Epithelial cell of proximal tubule (primary cell): ENCODE data around the gene COA1. TPM values are rescaled to one million over a fixed set of nuclear protein-coding genes. Genes with fewer than 3 reads are reported as not detected.

Experiments
- DNase-seq: peaks from one replicate; pipeline ENCODE4 v3.0.0-alpha.2; 2011; ENCODE audit warnings: low read depth
- H3K4me3 ChIP-seq: 2 replicates; pipeline ENCODE4 v1.5.1; 2011; ENCODE audit warnings: low read depth, mild to moderate bottlenecking, low read length
- total RNA-seq: library from RNA; depleted of rRNA; stranded (reverse); fragments of >200 nt; gene quantifications from 2 replicates; pipeline ENCODE4 v1.2.3, GENCODE V29; 2015
- TF ChIP-seq, protein P1 (sequence below): conservative IDR thresholded peaks from 2 replicates; pipeline ENCODE4 v1.5.1; 2012; ENCODE audit warnings: low read depth, mild to moderate bottlenecking, low read length

COA1 gene
- total RNA-seq, 1 donor from 2014 or later = 54.0 TPM

- DNase-seq = no peak
- TF ChIP-seq, protein P1, sequence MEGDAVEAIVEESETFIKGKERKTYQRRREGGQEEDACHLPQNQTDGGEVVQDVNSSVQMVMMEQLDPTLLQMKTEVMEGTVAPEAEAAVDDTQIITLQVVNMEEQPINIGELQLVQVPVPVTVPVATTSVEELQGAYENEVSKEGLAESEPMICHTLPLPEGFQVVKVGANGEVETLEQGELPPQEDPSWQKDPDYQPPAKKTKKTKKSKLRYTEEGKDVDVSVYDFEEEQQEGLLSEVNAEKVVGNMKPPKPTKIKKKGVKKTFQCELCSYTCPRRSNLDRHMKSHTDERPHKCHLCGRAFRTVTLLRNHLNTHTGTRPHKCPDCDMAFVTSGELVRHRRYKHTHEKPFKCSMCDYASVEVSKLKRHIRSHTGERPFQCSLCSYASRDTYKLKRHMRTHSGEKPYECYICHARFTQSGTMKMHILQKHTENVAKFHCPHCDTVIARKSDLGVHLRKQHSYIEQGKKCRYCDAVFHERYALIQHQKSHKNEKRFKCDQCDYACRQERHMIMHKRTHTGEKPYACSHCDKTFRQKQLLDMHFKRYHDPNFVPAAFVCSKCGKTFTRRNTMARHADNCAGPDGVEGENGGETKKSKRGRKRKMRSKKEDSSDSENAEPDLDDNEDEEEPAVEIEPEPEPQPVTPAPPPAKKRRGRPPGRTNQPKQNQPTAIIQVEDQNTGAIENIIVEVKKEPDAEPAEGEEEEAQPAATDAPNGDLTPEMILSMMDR = no peak
- no peak overlapping the region for H3K4me3 ChIP-seq
These were observed 138.3 kb downstream of the COA1 start for GRCh38 chr7:43590862-43591557.

GRCh38 chr7:43589728-43590127 is 139.6 kb downstream of the COA1 start:
- no peak overlapping the region for H3K4me3 ChIP-seq
- TF ChIP-seq, protein P1 = no peak
- no peak for DNase-seq

Other genes starting within 250 kb of the COA1 start
- gene STK17A, start 146.4 kb downstream of the COA1 start, total RNA-seq = 30.7 and 44.6 TPM in 2 replicates
- 84.5 and 86.8 TPM in 2 replicates for gene BLVRA, start 29.2 kb upstream of the COA1 start, total RNA-seq
- gene MRPS24, start 140.0 kb upstream of the COA1 start, total RNA-seq = 156 and 225 TPM in 2 replicates
- gene URGCP, start 177.1 kb upstream of the COA1 start, total RNA-seq = 17.6 and 17.7 TPM in 2 replicates
- 22.5 and 26.7 TPM in 2 replicates for gene UBE2D4, start 196.9 kb upstream of the COA1 start, total RNA-seq